Measurements from ENCODE around the gene CCDC12.

- no peak for TF ChIP-seq CTCF (conservative IDR thresholded peaks at IDR 0.05 in 1 of 2, IDR thresholded peaks at IDR 0.05 in 1 of 2; ENCODE audit: extremely low read depth in 1 of 2, insufficient read depth in 1 of 2, low read depth in 1 of 2, low read length in 2 of 2)
- no peak for TF ChIP-seq EZH2 (IDR thresholded peaks at IDR 0.05; ENCODE audit: borderline replicate concordance, low read length)
These were observed 71.4 kb downstream of the CCDC12 start for GRCh38 chr3:46905213-46905560.

Measured in mammary epithelial cell (primary cell).